K562 (cell line): ENCODE results near the gene SIRT5. TPM values are rescaled to one million over a fixed set of nuclear protein-coding genes. Genes with fewer than 3 reads are reported as not detected.

ENCODE experiments used
- ARHGAP35 ChIP-seq: fragments of 450-650 bp; IDR thresholded peaks from 2 replicates; pipeline ENCODE4 v1.6.1; 2018; ENCODE audit not compliant: partially characterized antibody
- CC2D1A ChIP-seq: fragments of 450-650 bp; IDR thresholded peaks from 2 replicates; pipeline ENCODE4 v1.6.1; 2017; ENCODE audit warnings: mild to moderate bottlenecking
- DNMT1 ChIP-seq: fragments of 450-650 bp; IDR thresholded peaks from 2 replicates; pipeline ENCODE4 v1.6.1; 2016; ENCODE audit warnings: antibody characterized with exemption, mild to moderate bottlenecking
- ELK1 ChIP-seq: sonication (generic); formaldehyde crosslinking; IDR thresholded peaks from 2 replicates; pipeline ENCODE4 v1.8.1; 2022; ENCODE audit warnings: missing genetic modification reagents
- FOXK2 ChIP-seq, 2 experiments: fragments of 450-650 bp; IDR thresholded peaks in 1 of 2; conservative IDR thresholded peaks in 1 of 2; 2 replicates each; pipeline ENCODE4 v1.6.1; 2016; ENCODE audit warnings: low read depth in 2 of 2, mild to moderate bottlenecking in 1 of 2
- NCOA6 ChIP-seq: fragments of 450-650 bp; IDR thresholded peaks from 2 replicates; pipeline ENCODE4 v1.6.1; 2017; ENCODE audit warnings: mild to moderate bottlenecking
- NFIC ChIP-seq: fragments of 450-650 bp; IDR thresholded peaks from 2 replicates; pipeline ENCODE4 v1.6.1; 2017; ENCODE audit warnings: mild to moderate bottlenecking, inconsistent platforms
- NR0B1 ChIP-seq: fragments of 450-650 bp; IDR thresholded peaks from one replicate; pipeline ENCODE4 v1.6.1; 2018; ENCODE audit warnings: mild to moderate bottlenecking, moderate library complexity; ENCODE audit not compliant: partially characterized antibody
- PCBP2 ChIP-seq: fragments of 200-400 bp; formaldehyde crosslinking; IDR thresholded peaks from 2 replicates; pipeline ENCODE4 v1.6.1; 2018; ENCODE audit warnings: low read length, low read depth, mild to moderate bottlenecking, moderate library complexity; ENCODE audit not compliant: poor library complexity, severe bottlenecking
- POLR2G ChIP-seq: fragments of 200-400 bp; formaldehyde crosslinking; IDR thresholded peaks from 2 replicates; pipeline ENCODE4 v1.6.1; 2017; ENCODE audit warnings: low read depth, mild to moderate bottlenecking, antibody characterized with exemption, low read length, moderate library complexity
- POU5F1 ChIP-seq: fragments of 150-350 bp; IDR thresholded peaks from 2 replicates; pipeline ENCODE4 v1.6.1; 2014; ENCODE audit warnings: borderline replicate concordance, low read length, low read depth, mild to moderate bottlenecking; ENCODE audit not compliant: partially characterized antibody
- RAD21 ChIP-seq, 2 experiments: fragments of 250-450 bp in 1 of 2; fragments of 450-650 bp in 1 of 2; sonication (Bioruptor Pico) in 1 of 2; formaldehyde crosslinking in 1 of 2; IDR thresholded peaks in 1 of 2; conservative IDR thresholded peaks in 1 of 2; 2 replicates each; pipeline versions ENCODE4 v1.4.0 to v1.8.0; 2020 to 2022; ENCODE audit warnings: mild to moderate bottlenecking in 2 of 2, moderate library complexity in 1 of 2
- SMC3 ChIP-seq: conservative IDR thresholded peaks from 2 replicates; pipeline ENCODE4 v1.6.1; 2011; ENCODE audit warnings: low read depth, low read length, improper control_type of control experiment; ENCODE audit not compliant: insufficient read depth
- TAL1 ChIP-seq: fragments of 450-650 bp; IDR thresholded peaks from 2 replicates; pipeline ENCODE4 v1.6.1; 2016; ENCODE audit warnings: mild to moderate bottlenecking
- TRIM28 ChIP-seq: fragments of 450-650 bp; IDR thresholded peaks from 2 replicates; pipeline ENCODE4 v1.6.1; 2017
- ZC3H11A ChIP-seq: IDR thresholded peaks from 2 replicates; pipeline ENCODE4 v1.6.1; 2012; ENCODE audit warnings: low read depth, low read length, improper control_type of control experiment
- ZMIZ1 ChIP-seq, 2 experiments: fragments of 150-350 bp in 1 of 2; IDR thresholded peaks; 2 replicates each; pipeline ENCODE4 v1.6.1; 2012 to 2016; ENCODE audit warnings: low read depth in 2 of 2, low read length in 2 of 2, mild to moderate bottlenecking in 1 of 2, moderate library complexity in 1 of 2
- ZNF23 ChIP-seq: fragments of 250-450 bp; sonication (Bioruptor Pico); IDR thresholded peaks from 2 replicates; pipeline ENCODE4 v1.4.0; 2020; ENCODE audit warnings: mild to moderate bottlenecking
- ZNF277 ChIP-seq: fragments of 250-450 bp; sonication (Bioruptor Pico); IDR thresholded peaks from 2 replicates; pipeline ENCODE4 v1.8.0; 2022; ENCODE audit warnings: inconsistent platforms, mild to moderate bottlenecking, moderate library complexity, borderline replicate concordance
- ZNF444 ChIP-seq: fragments of 250-450 bp; sonication (Bioruptor Pico); IDR thresholded peaks from 2 replicates; pipeline ENCODE4 v1.4.0; 2020; ENCODE audit warnings: mild to moderate bottlenecking, moderate library complexity
- ZNF75A ChIP-seq: fragments of 450-650 bp; formaldehyde crosslinking; IDR thresholded peaks from 2 replicates; pipeline ENCODE4 v1.4.0; 2020; ENCODE audit warnings: mild to moderate bottlenecking
- polyA plus RNA-seq, 8 experiments: library from polyadenylated mRNA; depleted of rRNA in 4 of 8; stranded (reverse) in 5 of 8; unstranded in 3 of 8; fragments of >200 nt; fragmentation: Nextera tagmentation in 2 of 8; fragmentation: Illumina TruSeq in 1 of 8; extraction: Ambion mirVana in 2 of 8; extraction: Trizol in 1 of 8; gene quantifications; 2 replicates each; pipeline versions ENCODE4 v1.2.1 to v1.2.3, GENCODE V29; 2011 to 2014; ENCODE audit warnings: inconsistent platforms in 1 of 8, missing spikeins in 1 of 8
- total RNA-seq, 7 experiments: library from RNA; depleted of rRNA in 6 of 7; stranded (reverse); fragments of >200 nt in 6 of 7; fragmentation: Illumina TruSeq in 2 of 7; extraction: Trizol in 2 of 7; gene quantifications; 2 replicates each; pipeline versions ENCODE4 v1.2.1 to v1.2.3, GENCODE V29; 2011 to 2021; ENCODE audit warnings: low replicate concordance in 1 of 7

The SIRT5 gene
- total and polyA plus RNA-seq, 9 of the 15 experiments (the other 6 are each of a cell fraction or from before 2014, with no cell fraction given): 2.1 to 15.7 (median 11.4) TPM

- TF ChIP-seq ZNF277 (no peak), NFIC (peak; percentile 36), POLR2G (peak; percentile 95), ZNF444 (0 out of 2 replicates have a peak, but pooled peaks have one; percentile 28), ZNF23 (CRISPR knock-in tag) (no peak), RAD21 (CRISPR knock-in tag; conservative IDR thresholded peaks at IDR 0.05 in 1 of 2, IDR thresholded peaks at IDR 0.05 in 1 of 2) (peak; percentile 59 to 61; a peak in 3 of 4 replicates), DNMT1 (no peak), ZMIZ1 (IDR thresholded peaks at IDR 0.05; ENCODE audit: low read depth in 2 of 2, low read length in 2 of 2) (peak in 1 of 2 experiments; percentile 23; a peak in 1 of 4 replicates), NCOA6 (no peak), POU5F1 (no peak), TAL1 (no peak), TRIM28 (peak; percentile 75; the same call in 1 of the 2 replicates), FOXK2 (conservative IDR thresholded peaks at IDR 0.05 in 1 of 2, IDR thresholded peaks at IDR 0.05 in 1 of 2; ENCODE audit: low read depth in 2 of 2) (peak; percentile 46 to 58; a peak in 3 of 4 replicates), ZC3H11A (no peak), PCBP2 (no peak), NR0B1 (no peak), ARHGAP35 (no peak), ELK1 (no peak), SMC3 (peak; percentile 26; the same call in 1 of the 2 replicates), ZNF75A (CRISPR knock-in tag) (no peak), CC2D1A (peak; percentile 94)
Measured at GRCh38 chr6:13574571-13575376, at the start of gene SIRT5 (continued).
